WTC11 (cell line): ENCODE measurements around the gene TBXT. TPM values are rescaled to one million over a fixed set of nuclear protein-coding genes. Genes with fewer than 3 reads are reported as not detected.

Experiments
- ATAC-seq: fragments of 200-7000 bp; cut with Tn5 transposase; 2 replicates; pipeline ENCODE4 v1.10.0; 2021; ENCODE audit warnings: mild to moderate bottlenecking, moderate library complexity
- CTCF ChIA-PET: fragments of 300-600 bp; sonication (Branson Sonifier 250); formaldehyde crosslinking; loops from one replicate; lab custom pipeline; 2021; ENCODE audit warnings: antibody characterized with exemption; lab: Charles Lee
- POLR2A ChIA-PET: fragments of 350-600 bp; sonication (Branson Sonifier 250); formaldehyde crosslinking; loops from one replicate; lab custom pipeline; 2021; ENCODE audit warnings: antibody characterized with exemption; lab: Charles Lee
- DNase-seq: peaks from one replicate; pipeline ENCODE4 v3.0.0; 2021; ENCODE audit warnings: low spot score
- H3K27ac Mint-ChIP-seq: 2 replicates; pipeline ENCODE4 v1.8.0; 2021; ENCODE audit warnings: mixed read lengths
- H3K27me3 Mint-ChIP-seq: 2 replicates; pipeline ENCODE4 v1.8.0; 2021; ENCODE audit warnings: low read depth, mild to moderate bottlenecking, moderate library complexity, mixed read lengths
- H3K36me3 Mint-ChIP-seq: 2 replicates; pipeline ENCODE4 v1.8.0; 2021; ENCODE audit warnings: mixed read lengths
- H3K4me1 Mint-ChIP-seq: 2 replicates; pipeline ENCODE4 v1.8.0; 2022; ENCODE audit warnings: mixed read lengths
- H3K4me3 Mint-ChIP-seq: 2 replicates; pipeline ENCODE4 v1.8.0; 2021; ENCODE audit warnings: mild to moderate bottlenecking, moderate library complexity, mixed read lengths
- H3K9me3 Mint-ChIP-seq: 2 replicates; pipeline ENCODE4 v1.8.0; 2021; ENCODE audit warnings: mixed read lengths
- AFF4 ChIP-seq: sonication (generic); formaldehyde crosslinking; IDR thresholded peaks from 2 replicates; pipeline ENCODE4 v1.8.1; 2023; ENCODE audit warnings: mild to moderate bottlenecking, missing genetic modification reagents, borderline replicate concordance
- ATF3 ChIP-seq: sonication (generic); formaldehyde crosslinking; conservative IDR thresholded peaks from 2 replicates; pipeline ENCODE4 v1.8.1; 2022; ENCODE audit warnings: mild to moderate bottlenecking, missing genetic modification reagents
- ATF6 ChIP-seq: sonication (generic); formaldehyde crosslinking; IDR thresholded peaks from 2 replicates; pipeline ENCODE4 v1.8.1; 2023; ENCODE audit warnings: mild to moderate bottlenecking, missing genetic modification reagents
- CREB1 ChIP-seq: sonication (generic); formaldehyde crosslinking; IDR thresholded peaks from 2 replicates; pipeline ENCODE4 v1.8.0; 2023; ENCODE audit warnings: mild to moderate bottlenecking, missing genetic modification reagents
- E2F4 ChIP-seq: sonication (generic); formaldehyde crosslinking; IDR thresholded peaks from 2 replicates; pipeline ENCODE4 v1.8.1; 2022; ENCODE audit warnings: low read depth, mild to moderate bottlenecking, moderate library complexity, missing genetic modification reagents, borderline replicate concordance
- ESRRA ChIP-seq: sonication (generic); formaldehyde crosslinking; IDR thresholded peaks from 2 replicates; pipeline ENCODE4 v1.8.1; 2022; ENCODE audit warnings: mild to moderate bottlenecking, missing genetic modification reagents, borderline replicate concordance
- GRHL2 ChIP-seq: fragments of 250-450 bp; sonication (Bioruptor Pico); IDR thresholded peaks from 2 replicates; pipeline ENCODE4 v1.8.0; 2022; ENCODE audit warnings: mild to moderate bottlenecking, moderate library complexity; ENCODE audit not compliant: insufficient replicate concordance, severe bottlenecking
- MYBL2 ChIP-seq: sonication (generic); formaldehyde crosslinking; IDR thresholded peaks from 2 replicates; pipeline ENCODE4 v1.8.1; 2023; ENCODE audit warnings: mild to moderate bottlenecking, moderate library complexity, missing genetic modification reagents
- NFATC4 ChIP-seq: fragments of 250-450 bp; sonication (Bioruptor Pico); IDR thresholded peaks from 2 replicates; pipeline ENCODE4 v1.9.0; 2021; ENCODE audit warnings: mild to moderate bottlenecking
- NR2C2 ChIP-seq: sonication (generic); formaldehyde crosslinking; IDR thresholded peaks from 2 replicates; pipeline ENCODE4 v1.8.0; 2022; ENCODE audit warnings: mild to moderate bottlenecking, missing genetic modification reagents
- NR3C1 ChIP-seq: sonication (generic); formaldehyde crosslinking; conservative IDR thresholded peaks from 2 replicates; pipeline ENCODE4 v1.8.1; 2023; ENCODE audit warnings: low read depth, mild to moderate bottlenecking, missing genetic modification reagents
- OVOL2 ChIP-seq: fragments of 250-450 bp; sonication (Bioruptor Pico); IDR thresholded peaks from 2 replicates; pipeline ENCODE4 v1.9.0; 2021; ENCODE audit warnings: mild to moderate bottlenecking, borderline replicate concordance
- TP53 ChIP-seq: sonication (generic); formaldehyde crosslinking; IDR thresholded peaks from 2 replicates; pipeline ENCODE4 v1.8.1; 2023; ENCODE audit warnings: mild to moderate bottlenecking, missing genetic modification reagents
- USF2 ChIP-seq: sonication (generic); formaldehyde crosslinking; IDR thresholded peaks from 2 replicates; pipeline ENCODE4 v1.8.1; 2023; ENCODE audit warnings: mild to moderate bottlenecking, missing genetic modification reagents, moderate library complexity
- ZNF232 ChIP-seq: sonication (generic); formaldehyde crosslinking; IDR thresholded peaks from 2 replicates; pipeline ENCODE4 v1.8.0; 2022; ENCODE audit warnings: mild to moderate bottlenecking, missing genetic modification reagents
- ZNF396 ChIP-seq: fragments of 250-450 bp; sonication (Bioruptor Pico); IDR thresholded peaks from 2 replicates; pipeline ENCODE4 v1.8.0; 2021; ENCODE audit warnings: mild to moderate bottlenecking, moderate library complexity, borderline replicate concordance
- ZNF416 ChIP-seq: fragments of 250-450 bp; sonication (Bioruptor Pico); IDR thresholded peaks from 2 replicates; pipeline ENCODE4 v1.9.0; 2021; ENCODE audit warnings: mild to moderate bottlenecking, inconsistent platforms
- ZNF512 ChIP-seq: sonication (generic); formaldehyde crosslinking; IDR thresholded peaks from 2 replicates; pipeline ENCODE4 v1.8.1; 2022; ENCODE audit warnings: missing genetic modification reagents, borderline replicate concordance
- ZSCAN18 ChIP-seq: fragments of 250-450 bp; sonication (Bioruptor Pico); IDR thresholded peaks from 2 replicates; pipeline ENCODE4 v2.1.2; 2022; ENCODE audit warnings: mild to moderate bottlenecking, moderate library complexity
- total RNA-seq: library from RNA; stranded (reverse); gene quantifications from 3 replicates; pipeline ENCODE4 v1.2.3, GENCODE V29; 2021

The TBXT gene
- total RNA-seq, 1 experiment from 2014 or later = 0.15 TPM

- TF ChIP-seq USF2 (CRISPR knock-in tag) (no peak), AFF4 (CRISPR knock-in tag) (no peak), ATF6 (CRISPR knock-in tag) (no peak), MYBL2 (CRISPR knock-in tag) (no peak)
Measured at GRCh38 chr6:166195860-166196238, 28.2 kb upstream of the TBXT start (continued).

GRCh38 chr6:166194914-166195859, 27.5 kb upstream of the TBXT start:
- no peaks in the 10 kb centered on the region for H3K9me3 Mint-ChIP-seq
- ATAC-seq = no peak
- H3K27ac Mint-ChIP-seq = no peak overlapping the region
- H3K36me3 Mint-ChIP-seq = no peaks in the 10 kb centered on the region
- no peak for DNase-seq
- H3K4me3 Mint-ChIP-seq = no peak overlapping the region
- peaks cover 54% of the 10 kb centered on the region for H3K27me3 Mint-ChIP-seq
- POLR2A ChIA-PET = no interaction called here
- H3K4me1 Mint-ChIP-seq = peaks cover 15% of the 10 kb centered on the region
- CTCF ChIA-PET = interaction anchor here (0.5 to 1.3 kb wide), 4 partner anchors 35 to 206 kb away, joined by 3 to 4 read pairs (median 4); no protein-coding TSS in a partner anchor
- TF ChIP-seq ZNF512 (CRISPR knock-in tag) (no peak), GRHL2 (CRISPR knock-in tag) (no peak), USF2 (CRISPR knock-in tag) (no peak), ATF6 (CRISPR knock-in tag) (no peak), CREB1 (CRISPR knock-in tag) (no peak), TP53 (CRISPR knock-in tag) (no peak), ZNF396 (CRISPR knock-in tag) (no peak), ZSCAN18 (no peak), E2F4 (CRISPR knock-in tag) (no peak), ATF3 (no peak), OVOL2 (CRISPR knock-in tag) (no peak), MYBL2 (CRISPR knock-in tag) (no peak), NFATC4 (CRISPR knock-in tag) (no peak), NR3C1 (CRISPR knock-in tag) (no peak), ZNF416 (no peak), ESRRA (CRISPR knock-in tag) (no peak), NR2C2 (CRISPR knock-in tag) (no peak), ZNF232 (CRISPR knock-in tag) (no peak)
